OCI-LY7 (cell line): ENCODE data around the gene PDGFB. TPM values are rescaled to one million over a fixed set of nuclear protein-coding genes. Genes with fewer than 3 reads are reported as not detected.

Experiments used
- BruUV-seq: library from RNA; stranded (reverse); fragments of 400-500 nt; replicated peaks from 2 replicates; lab custom pipeline; 2021; lab: Mats Ljungman, UMichigan
- CTCF ChIA-PET: fragments of 300-600 bp; sonication (Branson Sonifier 250); formaldehyde crosslinking; loops from one replicate; lab custom pipeline; 2022; ENCODE audit warnings: antibody characterized with exemption; ENCODE audit not compliant: unreplicated experiment; lab: Charles Lee
- POLR2A ChIA-PET: fragments of 300-600 bp; sonication (Branson Sonifier 250); formaldehyde crosslinking; loops from one replicate; lab custom pipeline; 2022; ENCODE audit warnings: antibody characterized with exemption; lab: Charles Lee
- DNase-seq: peaks from one replicate; pipeline ENCODE4 v3.0.0-alpha.2; 2015; ENCODE audit warnings: low spot score
- H2AFZ ChIP-seq: fragments of 200-600 bp; sonication (generic), shearing (Covaris generic); 2 replicates; pipeline ENCODE4 v1.6.1; 2014; ENCODE audit warnings: mild to moderate bottlenecking, antibody characterized with exemption, low read length, moderate library complexity
- H3K27ac ChIP-seq: fragments of 200-600 bp; sonication (generic); 2 replicates; pipeline ENCODE4 v1.5.1; 2014; ENCODE audit warnings: mixed run types, low read depth, mild to moderate bottlenecking, moderate library complexity, low read length, inconsistent platforms; ENCODE audit not compliant: poor library complexity, severe bottlenecking
- H3K36me3 ChIP-seq: fragments of 200-600 bp; sonication (generic); 2 replicates; pipeline ENCODE4 v1.6.1; 2014; ENCODE audit warnings: mild to moderate bottlenecking, antibody characterized with exemption, low read length, moderate library complexity, mixed read lengths; ENCODE audit not compliant: insufficient read depth
- H3K4me1 ChIP-seq: fragments of 200-600 bp; sonication (generic); 2 replicates; pipeline ENCODE4 v1.5.1; 2014; ENCODE audit warnings: mild to moderate bottlenecking, low read length; ENCODE audit not compliant: insufficient read depth, poor library complexity, severe bottlenecking
- H3K4me2 ChIP-seq: fragments of 200-600 bp; sonication (generic); 2 replicates; pipeline ENCODE4 v1.6.1; 2014; ENCODE audit warnings: mild to moderate bottlenecking, low read length
- H3K4me3 ChIP-seq: fragments of 200-600 bp; sonication (generic); 2 replicates; pipeline ENCODE4 v1.5.1; 2014; ENCODE audit warnings: mild to moderate bottlenecking, low read depth, low read length; ENCODE audit not compliant: poor library complexity, severe bottlenecking
- H3K79me2 ChIP-seq: fragments of 200-600 bp; sonication (generic); 2 replicates; pipeline ENCODE4 v1.6.1; 2016; ENCODE audit warnings: low read depth, mild to moderate bottlenecking, low read length, moderate library complexity, mixed read lengths; ENCODE audit not compliant: insufficient read depth
- H3K9me2 ChIP-seq: fragments of 200-600 bp; sonication (generic); 2 replicates; pipeline ENCODE4 v1.6.1; 2016; ENCODE audit warnings: mild to moderate bottlenecking, low read length, mixed read lengths; ENCODE audit not compliant: insufficient read depth
- H3K9me3 ChIP-seq: fragments of 200-600 bp; sonication (generic); 2 replicates; pipeline ENCODE4 v1.6.1; 2014; ENCODE audit warnings: mild to moderate bottlenecking, mixed run types, low read length, mixed read lengths
- H4K20me1 ChIP-seq: fragments of 200-600 bp; sonication (generic); 2 replicates; pipeline ENCODE4 v1.6.1; 2014; ENCODE audit warnings: mild to moderate bottlenecking, antibody characterized with exemption, low read length, moderate library complexity, mixed read lengths; ENCODE audit not compliant: insufficient read depth
- EZH2phosphoT487 ChIP-seq: fragments of 200-600 bp; sonication (generic); IDR thresholded peaks from 2 replicates; pipeline ENCODE4 v1.6.1; 2018; ENCODE audit warnings: low read depth, borderline replicate concordance, mild to moderate bottlenecking, mixed run types, antibody characterized with exemption, low read length, moderate library complexity, mixed read lengths
- intact Hi-C: fragments of 100-400 bp; cut with micrococcal nuclease; formaldehyde crosslinking; loops from one replicate; pipeline ENCODE4 v1.10.0; 2022; ENCODE audit not compliant: unreplicated experiment
- total RNA-seq, 2 experiments: library from RNA; depleted of rRNA in 1 of 2; stranded (reverse); fragments of >200 nt in 1 of 2; shearing (Covaris generic) in 1 of 2; gene quantifications; 2 replicates each; pipeline ENCODE4 v1.2.3, GENCODE V29; 2014 to 2022
- TF ChIP-seq, protein P1 (sequence below): fragments of 200-600 bp; sonication (generic); conservative IDR thresholded peaks from 2 replicates; pipeline ENCODE4 v1.5.1; 2014; ENCODE audit warnings: mild to moderate bottlenecking, antibody characterized with exemption, low read length, moderate library complexity, mixed read lengths

The PDGFB gene
- total RNA-seq, 2 experiments from 2014 or later: 0.27 TPM; not detected in 1

DNA sequence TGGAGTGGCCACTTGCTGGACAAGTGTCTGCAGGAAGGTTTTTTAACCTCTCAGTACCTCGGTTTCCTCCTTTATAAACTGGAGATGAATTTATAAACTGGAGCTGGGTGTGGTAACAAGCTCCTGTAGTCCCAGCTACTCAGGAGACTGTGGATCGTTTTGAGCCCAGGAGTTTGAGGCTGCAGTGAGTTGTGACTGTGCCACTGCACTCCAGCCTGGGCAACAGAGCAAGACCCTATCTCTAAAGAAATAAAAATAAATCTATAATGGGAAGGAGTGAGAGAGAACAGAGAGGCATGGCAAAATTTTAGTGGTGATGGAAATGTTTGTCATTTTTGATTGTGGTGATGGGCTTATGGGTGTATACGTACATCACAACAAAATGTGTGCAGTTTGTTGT lies 1.4 kb upstream of the PDGFB start:
- Histone ChIP-seq H2AFZ (no peak overlapping the region), H4K20me1 (no peaks in the 10 kb centered on the region), H3K4me3 (no peak overlapping the region), H3K36me3 (no peaks in the 10 kb centered on the region), H3K9me3 (no peaks in the 10 kb centered on the region), H3K27ac (no peak overlapping the region), H3K4me1 (peaks cover 6% of the 10 kb centered on the region), H3K4me2 (no peak overlapping the region), H3K79me2 (no peaks in the 10 kb centered on the region), H3K9me2 (no peaks in the 10 kb centered on the region)
- POLR2A ChIA-PET: no interaction called here
- DNase-seq: no peak
- TF ChIP-seq, protein P1, sequence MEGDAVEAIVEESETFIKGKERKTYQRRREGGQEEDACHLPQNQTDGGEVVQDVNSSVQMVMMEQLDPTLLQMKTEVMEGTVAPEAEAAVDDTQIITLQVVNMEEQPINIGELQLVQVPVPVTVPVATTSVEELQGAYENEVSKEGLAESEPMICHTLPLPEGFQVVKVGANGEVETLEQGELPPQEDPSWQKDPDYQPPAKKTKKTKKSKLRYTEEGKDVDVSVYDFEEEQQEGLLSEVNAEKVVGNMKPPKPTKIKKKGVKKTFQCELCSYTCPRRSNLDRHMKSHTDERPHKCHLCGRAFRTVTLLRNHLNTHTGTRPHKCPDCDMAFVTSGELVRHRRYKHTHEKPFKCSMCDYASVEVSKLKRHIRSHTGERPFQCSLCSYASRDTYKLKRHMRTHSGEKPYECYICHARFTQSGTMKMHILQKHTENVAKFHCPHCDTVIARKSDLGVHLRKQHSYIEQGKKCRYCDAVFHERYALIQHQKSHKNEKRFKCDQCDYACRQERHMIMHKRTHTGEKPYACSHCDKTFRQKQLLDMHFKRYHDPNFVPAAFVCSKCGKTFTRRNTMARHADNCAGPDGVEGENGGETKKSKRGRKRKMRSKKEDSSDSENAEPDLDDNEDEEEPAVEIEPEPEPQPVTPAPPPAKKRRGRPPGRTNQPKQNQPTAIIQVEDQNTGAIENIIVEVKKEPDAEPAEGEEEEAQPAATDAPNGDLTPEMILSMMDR: no peak
- TF ChIP-seq EZH2phosphoT487: no peak
- intact Hi-C loops: no loop called here
- CTCF ChIA-PET: no interaction called here
- BruUV-seq: no TSS peak

DNA sequence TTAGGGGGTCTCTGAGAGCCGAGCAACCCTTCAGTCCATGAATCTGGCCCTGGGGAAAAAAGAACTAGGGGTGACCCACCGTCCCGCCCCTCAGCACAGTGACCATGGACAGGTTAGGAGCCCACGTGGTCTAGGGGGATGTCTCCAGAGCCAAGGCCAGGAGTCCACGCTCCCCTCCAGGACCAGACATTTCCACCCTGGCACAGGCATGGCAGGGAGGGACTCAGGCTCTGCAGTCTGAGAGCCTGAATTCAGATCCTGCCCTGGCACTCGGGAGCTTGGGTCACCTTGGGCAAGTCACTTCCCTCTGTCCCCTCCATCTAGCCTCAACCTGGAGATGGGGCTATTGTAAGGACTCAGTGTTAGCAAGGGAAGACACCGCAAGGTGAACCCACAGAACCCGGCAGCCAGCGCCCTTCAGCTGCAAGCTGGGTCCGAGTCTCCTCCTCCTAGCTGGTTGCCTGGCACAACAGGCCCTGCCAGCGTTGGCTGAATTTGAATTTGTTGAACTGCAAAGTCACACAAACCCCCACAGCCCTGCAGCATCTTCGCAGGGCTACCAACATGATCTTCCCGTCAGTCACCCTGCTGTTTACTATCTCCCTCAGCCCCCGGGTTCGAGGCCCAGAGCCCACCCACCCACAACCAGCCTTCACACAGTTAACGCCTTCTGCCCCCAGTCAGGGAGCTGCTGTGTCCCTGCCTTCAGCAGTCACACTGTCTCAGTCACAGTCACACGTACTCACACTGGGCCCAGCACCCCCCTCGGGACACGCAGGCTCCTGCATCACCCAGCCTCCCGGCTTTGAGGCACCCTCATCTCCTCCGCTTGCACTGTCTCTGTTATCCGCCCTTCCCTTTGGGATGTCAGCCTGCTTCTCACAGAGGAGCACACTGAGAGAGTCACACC lies 603 bp upstream of the PDGFB start:
- POLR2A ChIA-PET: no interaction called here
- Histone ChIP-seq H4K20me1 (no peaks in the 10 kb centered on the region), H3K4me3 (no peak overlapping the region), H3K9me3 (no peaks in the 10 kb centered on the region), H3K79me2 (no peaks in the 10 kb centered on the region), H3K36me3 (no peaks in the 10 kb centered on the region), H2AFZ (no peak overlapping the region), H3K9me2 (no peaks in the 10 kb centered on the region), H3K27ac (no peak overlapping the region), H3K4me2 (no peak overlapping the region), H3K4me1 (peaks cover 10% of the 10 kb centered on the region)
- DNase-seq: no peak
- intact Hi-C loops: no loop called here
- CTCF ChIA-PET: no interaction called here
- no TSS peak for BruUV-seq
- no peak for TF ChIP-seq EZH2phosphoT487
- TF ChIP-seq, protein P1: no peak

DNA sequence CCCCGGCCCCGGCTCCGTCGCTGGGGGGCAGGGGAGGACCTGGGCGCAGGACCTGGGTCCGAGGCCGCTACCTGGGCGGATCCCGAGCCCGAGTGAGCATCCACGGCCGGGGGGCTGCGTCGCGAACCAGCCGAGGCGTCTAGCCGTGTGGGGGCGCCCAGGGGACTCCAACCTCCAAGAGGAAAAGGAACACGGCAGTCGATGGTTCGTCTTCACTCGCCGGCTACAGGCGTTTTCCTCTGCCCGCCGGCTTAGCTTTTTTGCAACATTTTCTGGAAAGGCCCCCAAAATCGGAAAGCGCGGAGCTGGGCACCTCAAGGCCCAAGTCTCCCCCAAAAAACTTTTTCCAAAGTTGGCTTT lies 666 bp downstream of the PDGFB start:
- CTCF ChIA-PET: no interaction called here
- Histone ChIP-seq H3K36me3 (no peaks in the 10 kb centered on the region), H3K79me2 (no peaks in the 10 kb centered on the region), H3K9me2 (no peaks in the 10 kb centered on the region), H3K9me3 (no peaks in the 10 kb centered on the region), H3K4me1 (peaks cover 10% of the 10 kb centered on the region), H3K4me3 (no peak overlapping the region), H2AFZ (no peak overlapping the region), H4K20me1 (no peaks in the 10 kb centered on the region), H3K27ac (no peak overlapping the region), H3K4me2 (no peak overlapping the region)
- intact Hi-C loops: no loop called here
- TF ChIP-seq EZH2phosphoT487: no peak
- TF ChIP-seq, protein P1: no peak
- POLR2A ChIA-PET: no interaction called here
- BruUV-seq: no TSS peak
- DNase-seq: no peak
